Measurements from ENCODE around the gene C1QTNF12. TPM values are rescaled to one million over a fixed set of nuclear protein-coding genes. Genes with fewer than 3 reads are reported as not detected.

Gene C1QTNF12
- total and polyA plus RNA-seq, 2 donors (not counting 3 experiments of a cell fraction or from before 2014, with no cell fraction given): 1.0 to 1.9 TPM

- no TSS peak for BruUV-seq (replicated peaks)
- no peaks in the 10 kb centered on the region for H4K20me1 ChIP-seq (replicated peaks; ENCODE audit: control insufficient read depth, extremely low read depth, insufficient read depth, low read length)
Measured at GRCh38 chr1:1264868-1265272, 18.3 kb upstream of the C1QTNF12 start.

More at GRCh38 chr1:1264868-1265272, 18.3 kb upstream of the C1QTNF12 start:
- peak; percentile 28 for DNase-seq (ENCODE audit: low read depth, low spot score)
- Histone ChIP-seq H3K27me3 (ENCODE audit: control insufficient read depth in 2 of 2, insufficient read depth in 2 of 2, low read length in 2 of 2) (no peaks in the 10 kb centered on the region), H3K79me2 (ENCODE audit: control insufficient read depth, insufficient read depth, low read length) (peaks cover 40% of the 10 kb centered on the region), H3K9me3 (replicated peaks; ENCODE audit: control insufficient read depth, insufficient read depth, low read length) (no peaks in the 10 kb centered on the region), H2AFZ (ENCODE audit: low read depth, low read length) (no peak overlapping the region), H3K9ac (replicated peaks; ENCODE audit: extremely low read depth, insufficient read depth, low read length) (peak overlapping the region; percentile 12), H3K4me1 (ENCODE audit: control insufficient read depth, extremely low read depth, insufficient read depth, low read length) (peaks cover 24% of the 10 kb centered on the region), H3K9me1 (replicated peaks; ENCODE audit: control insufficient read depth, extremely low read depth, insufficient read depth, low read length) (no peaks in the 10 kb centered on the region), H3K27ac (ENCODE audit: insufficient read depth, low read depth, low read length) (peak overlapping the region; percentile 85), H3K4me2 (ENCODE audit: insufficient read depth, low read length) (no peak overlapping the region), H3K36me3 (ENCODE audit: control insufficient read depth in 2 of 2, extremely low read depth in 1 of 2, insufficient read depth in 2 of 2, low read length in 2 of 2) (peaks cover 9 to 33% of the 10 kb centered on the region in 2 experiments), H3K4me3 (replicated peaks in 1 of 3; ENCODE audit: insufficient read depth in 1 of 3, low read depth in 1 of 3, low read length in 3 of 3) (no peak overlapping the region)
- intact Hi-C loops (cut with micrococcal nuclease) (loop anchor here (1.0 kb wide), 1 partner anchor 143 kb away; no protein-coding TSS in a partner anchor), dilution Hi-C loops (cut with MboI; ENCODE audit: extremely low pct_ligation_motif_present, low sequenced_read_pairs) (no loop called here)
- peak; percentile 55 for FAIRE-seq
- ChIA-PET CTCF (interaction anchor here (1.0 to 4.6 kb wide), 3 partner anchors 14 to 143 kb away, joined by 3 to 25 read pairs (median 4); no protein-coding TSS in a partner anchor), POLR2A (no interaction called here)
- TF ChIP-seq MAX (IDR thresholded peaks at IDR 0.05; ENCODE audit: insufficient read depth, insufficient read length): no peak
- TF ChIP-seq GATA2 (IDR thresholded peaks at IDR 0.05; ENCODE audit: insufficient read depth, insufficient read length, low read depth, low read length): no peak
- TF ChIP-seq EZH2 (IDR thresholded peaks at IDR 0.05; ENCODE audit: borderline replicate concordance, low read depth, low read length, severe bottlenecking): no peak
- peak; percentile 69 for TF ChIP-seq POLR2AphosphoS5 (IDR thresholded peaks at IDR 0.05; ENCODE audit: insufficient read depth, low read depth, low read length)
- TF ChIP-seq CTCF (IDR thresholded peaks at IDR 0.05; ENCODE audit: extremely low read depth in 1 of 2, insufficient read depth in 1 of 2, low read depth in 1 of 2, low read length in 2 of 2): peak; percentile 31 to 39
- peak; percentile 41 for TF ChIP-seq JUN (IDR thresholded peaks at IDR 0.05; ENCODE audit: borderline replicate concordance, insufficient read depth, insufficient read length, low read depth)
- TF ChIP-seq POLR2A (IDR thresholded peaks at IDR 0.05; ENCODE audit: low read depth, low read length): no peak
- no peak for TF ChIP-seq FOS (IDR thresholded peaks at IDR 0.05; ENCODE audit: borderline replicate concordance, insufficient read depth, low read length)
- TF ChIP-seq MYC (IDR thresholded peaks at IDR 0.05; ENCODE audit: low read depth, low read length): no peak
